HG03103 (cell line): ENCODE measurements around the gene SYT17.

ENCODE experiments used
- ATAC-seq: cut with Tn5 transposase; IDR thresholded peaks from one replicate; pipeline ENCODE4 v1.9.1; 2021; ENCODE audit warnings: low read depth; ENCODE audit not compliant: unreplicated experiment

The SYT17 gene

GRCh38 chr16:19241512-19241911 is 73.5 kb downstream of the SYT17 start:
- no peak for ATAC-seq

- no peak for ATAC-seq
Measured at GRCh38 chr16:19242186-19242585, 74.1 kb downstream of the SYT17 start.

GRCh38 chr16:19242987-19243575 is 75.0 kb downstream of the SYT17 start:
- ATAC-seq, result no peak

GRCh38 chr16:19245326-19245925 is 77.4 kb downstream of the SYT17 start:
- ATAC-seq, result no peak

GRCh38 chr16:19252904-19253303 is 84.9 kb downstream of the SYT17 start:
- no peak for ATAC-seq

GRCh38 chr16:19254611-19255010 is 86.6 kb downstream of the SYT17 start:
- no peak for ATAC-seq

- no peak for ATAC-seq
Measured at GRCh38 chr16:19264123-19264673, 96.2 kb downstream of the SYT17 start.

GRCh38 chr16:19265380-19265930 is 97.4 kb downstream of the SYT17 start:
- no peak for ATAC-seq

- no peak for ATAC-seq
Measured at GRCh38 chr16:19266774-19267173, 98.7 kb downstream of the SYT17 start.

GRCh38 chr16:19269098-19269497 is 101.1 kb downstream of the SYT17 start:
- ATAC-seq, result no peak

- ATAC-seq, result no peak
Measured at GRCh38 chr16:19274165-19274797, 106.2 kb downstream of the SYT17 start.

GRCh38 chr16:19278403-19278802 is 110.4 kb downstream of the SYT17 start:
- no peak for ATAC-seq

- no peak for ATAC-seq
Measured at GRCh38 chr16:19281246-19281645, 113.2 kb downstream of the SYT17 start.

- ATAC-seq, result no peak
Measured at GRCh38 chr16:19282101-19282500, 114.1 kb downstream of the SYT17 start.

- no peak for ATAC-seq
Measured at GRCh38 chr16:19283637-19284036, 115.6 kb downstream of the SYT17 start.

GRCh38 chr16:19284207-19284606 is 116.2 kb downstream of the SYT17 start:
- ATAC-seq, result no peak

- no peak for ATAC-seq
Measured at GRCh38 chr16:19285431-19285830, 117.4 kb downstream of the SYT17 start, which contains the start of gene CLEC19A. CLEC19A (plus strand) TSS chr16:19285731; CDS start chr16:19285852, 121 bp downstream.

GRCh38 chr16:19286827-19287226 is 118.8 kb downstream of the SYT17 start:
- ATAC-seq, result no peak

- ATAC-seq, result no peak
Measured at GRCh38 chr16:19287241-19287640, 119.2 kb downstream of the SYT17 start.

- no peak for ATAC-seq
Measured at GRCh38 chr16:19288872-19289799, 121.1 kb downstream of the SYT17 start.
